ENCODE data around the gene SPAG16.

DNA sequence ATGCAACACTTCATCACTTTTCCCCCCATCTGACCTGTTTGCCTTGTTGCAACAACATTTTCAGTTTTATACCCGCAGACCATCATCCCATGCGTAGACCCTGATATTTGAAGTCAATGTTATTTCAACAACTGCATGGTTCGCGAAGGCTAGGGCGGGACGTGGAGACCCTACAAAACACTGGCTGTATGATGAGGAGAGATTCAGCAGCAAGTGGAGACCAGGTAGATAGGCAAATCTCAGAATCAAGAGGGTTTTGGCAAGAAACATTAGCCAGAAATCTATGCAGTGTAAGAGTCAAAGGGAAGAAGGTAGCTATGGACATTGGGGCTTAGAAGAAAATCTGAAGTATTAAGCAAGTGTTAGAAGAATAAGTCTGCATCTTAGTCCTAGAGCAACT is 42.4 kb upstream of the SPAG16 start:
- TF ChIP-seq, protein P1, sequence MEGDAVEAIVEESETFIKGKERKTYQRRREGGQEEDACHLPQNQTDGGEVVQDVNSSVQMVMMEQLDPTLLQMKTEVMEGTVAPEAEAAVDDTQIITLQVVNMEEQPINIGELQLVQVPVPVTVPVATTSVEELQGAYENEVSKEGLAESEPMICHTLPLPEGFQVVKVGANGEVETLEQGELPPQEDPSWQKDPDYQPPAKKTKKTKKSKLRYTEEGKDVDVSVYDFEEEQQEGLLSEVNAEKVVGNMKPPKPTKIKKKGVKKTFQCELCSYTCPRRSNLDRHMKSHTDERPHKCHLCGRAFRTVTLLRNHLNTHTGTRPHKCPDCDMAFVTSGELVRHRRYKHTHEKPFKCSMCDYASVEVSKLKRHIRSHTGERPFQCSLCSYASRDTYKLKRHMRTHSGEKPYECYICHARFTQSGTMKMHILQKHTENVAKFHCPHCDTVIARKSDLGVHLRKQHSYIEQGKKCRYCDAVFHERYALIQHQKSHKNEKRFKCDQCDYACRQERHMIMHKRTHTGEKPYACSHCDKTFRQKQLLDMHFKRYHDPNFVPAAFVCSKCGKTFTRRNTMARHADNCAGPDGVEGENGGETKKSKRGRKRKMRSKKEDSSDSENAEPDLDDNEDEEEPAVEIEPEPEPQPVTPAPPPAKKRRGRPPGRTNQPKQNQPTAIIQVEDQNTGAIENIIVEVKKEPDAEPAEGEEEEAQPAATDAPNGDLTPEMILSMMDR (IDR thresholded peaks at IDR 0.05): no peak
- no peak for TF ChIP-seq POLR2A (IDR thresholded peaks at IDR 0.05)
